ENCODE data around the gene GIMAP2. TPM values are rescaled to one million over a fixed set of nuclear protein-coding genes. Genes with fewer than 3 reads are reported as not detected.

The GIMAP2 gene
- total RNA-seq, 1 experiment from 2014 or later = not detected

DNA sequence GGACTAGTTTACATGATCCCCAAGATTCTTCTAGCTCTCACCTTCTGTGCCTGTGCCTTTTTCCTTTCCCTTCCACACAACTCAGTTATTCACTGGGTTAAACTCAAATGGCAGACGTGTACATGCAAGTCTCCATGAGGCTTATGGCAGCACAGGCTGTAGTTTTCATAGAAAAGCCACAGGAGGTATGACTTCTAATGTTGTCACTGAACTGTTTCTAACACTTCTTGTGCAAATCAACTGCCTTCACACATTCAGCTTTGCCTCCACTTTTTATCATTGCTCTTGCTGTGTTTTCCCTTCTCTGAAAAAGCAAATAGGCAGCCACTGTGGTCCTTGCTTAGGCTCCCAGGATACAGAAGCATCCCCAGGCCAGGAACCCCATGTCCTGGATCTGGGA lies 46.4 kb downstream of the GIMAP2 start (continued):
- TF ChIP-seq CTCF (IDR thresholded peaks at IDR 0.05 in 2 of 3, conservative IDR thresholded peaks at IDR 0.05 in 1 of 3; ENCODE audit: borderline replicate concordance in 1 of 3, insufficient read depth in 1 of 3, low read depth in 2 of 3, low read length in 2 of 3) (no peak), SRF (IDR thresholded peaks at IDR 0.05; ENCODE audit: low read depth) (no peak), SIN3A (IDR thresholded peaks at IDR 0.05; ENCODE audit: low read depth) (no peak), FOSL1 (IDR thresholded peaks at IDR 0.05; ENCODE audit: low read depth) (no peak)

- no peak for DNase-seq (ENCODE audit: low read depth, low spot score)
- POLR2A ChIA-PET = no interaction called here
These were observed 47.4 kb downstream of the GIMAP2 start for GRCh38 chr7:150732786-150733481.

More at GRCh38 chr7:150732786-150733481, 47.4 kb downstream of the GIMAP2 start:
- Histone ChIP-seq H3K9me2 (ENCODE audit: insufficient read depth) (no peaks in the 10 kb centered on the region), H2AFZ (ENCODE audit: low read depth, low read length, poor library complexity, severe bottlenecking) (no peak overlapping the region), H3K79me2 (ENCODE audit: insufficient read depth, low read length) (no peaks in the 10 kb centered on the region), H3K36me3 (ENCODE audit: control insufficient read depth in 1 of 2, insufficient read depth in 2 of 2, low read length in 2 of 2) (no peaks in the 10 kb centered on the region), H3K9ac (ENCODE audit: low read length) (no peak overlapping the region), H3K27ac (ENCODE audit: low read depth, low read length) (no peak overlapping the region), H3K4me3 (replicated peaks in 1 of 2; ENCODE audit: low read depth in 1 of 2, low read length in 2 of 2) (no peak overlapping the region), H3K4me2 (ENCODE audit: low read length) (no peak overlapping the region), H3K27me3 (ENCODE audit: insufficient read depth, low read length) (peaks cover 33% of the 10 kb centered on the region; the same call in 1 of the 2 replicates), H4K20me1 (ENCODE audit: insufficient read depth) (no peaks in the 10 kb centered on the region), H3K4me1 (ENCODE audit: control insufficient read depth in 1 of 2, insufficient read depth in 2 of 2, low read length in 2 of 2) (no peaks in the 10 kb centered on the region), H3K9me3 (ENCODE audit: control insufficient read depth in 1 of 2, insufficient read depth in 1 of 2, low read depth in 1 of 2, low read length in 2 of 2) (no peaks in the 10 kb centered on the region; a peak in 1 of 4 replicates)
- BruUV-seq (replicated peaks) = no TSS peak
- no peak for TF ChIP-seq REST (IDR thresholded peaks at IDR 0.05; ENCODE audit: low read depth)
- no peak for TF ChIP-seq CTCF (IDR thresholded peaks at IDR 0.05 in 2 of 3, conservative IDR thresholded peaks at IDR 0.05 in 1 of 3; ENCODE audit: borderline replicate concordance in 1 of 3, insufficient read depth in 1 of 3, low read depth in 2 of 3, low read length in 2 of 3)
- no peak for TF ChIP-seq YY1 (IDR thresholded peaks at IDR 0.05; ENCODE audit: extremely low read depth, insufficient replicate concordance, low read depth, low read length)
- TF ChIP-seq EZH2 (IDR thresholded peaks at IDR 0.05) = no peak
- no peak for TF ChIP-seq FOSL1 (IDR thresholded peaks at IDR 0.05; ENCODE audit: low read depth)
- TF ChIP-seq, protein P1, sequence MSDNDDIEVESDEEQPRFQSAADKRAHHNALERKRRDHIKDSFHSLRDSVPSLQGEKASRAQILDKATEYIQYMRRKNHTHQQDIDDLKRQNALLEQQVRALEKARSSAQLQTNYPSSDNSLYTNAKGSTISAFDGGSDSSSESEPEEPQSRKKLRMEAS (IDR thresholded peaks at IDR 0.05) = no peak
- no peak for TF ChIP-seq CBX3 (IDR thresholded peaks at IDR 0.05; ENCODE audit: low read depth)
- TF ChIP-seq CEBPB (IDR thresholded peaks at IDR 0.05; ENCODE audit: low read depth) = no peak
- no peak for TF ChIP-seq SIN3A (IDR thresholded peaks at IDR 0.05; ENCODE audit: low read depth)
- TF ChIP-seq POLR2A (IDR thresholded peaks at IDR 0.05; ENCODE audit: borderline replicate concordance, extremely low read depth, insufficient read depth, insufficient read length) = no peak
- no peak for TF ChIP-seq EZH2phosphoT487 (IDR thresholded peaks at IDR 0.05; ENCODE audit: borderline replicate concordance)
- TF ChIP-seq SRF (IDR thresholded peaks at IDR 0.05; ENCODE audit: low read depth) = no peak
- no peak for TF ChIP-seq JUND (IDR thresholded peaks at IDR 0.05)
- RAD21 ChIA-PET (ENCODE audit: low non-redundant PET in 1 of 2, low total read pairs in 2 of 2, uncharacterized antibody in 2 of 2, unreplicated experiment in 2 of 2) = no interaction called here
- CTCF ChIA-PET = no interaction called here
- no peak for ATAC-seq
- intact Hi-C loops (cut with micrococcal nuclease) = no loop called here
